ENCODE data around the gene ADIPOQ.

Gene ADIPOQ

GRCh38 chr3:186880406-186880805 is 37.9 kb downstream of the ADIPOQ start:
- Histone ChIP-seq H3K36me3 (ENCODE audit: control insufficient read depth in 2 of 2, insufficient read depth in 1 of 2, low read length in 2 of 2) (no peaks in the 10 kb centered on the region), H3K4me3 (ENCODE audit: low read depth, low read length) (no peak overlapping the region), H3K9me3 (ENCODE audit: control insufficient read depth, insufficient read depth, low read depth, low read length) (no peaks in the 10 kb centered on the region), H3K27ac (ENCODE audit: extremely low read depth, low read depth, low read length) (no peak overlapping the region), H3K4me1 (ENCODE audit: control insufficient read depth, insufficient read depth, low read length) (no peaks in the 10 kb centered on the region)
- TF ChIP-seq ZNF302 (tag by site-specific recombination; IDR thresholded peaks at IDR 0.05; ENCODE audit: low read depth) (no peak), ZNF335 (tag by site-specific recombination; conservative IDR thresholded peaks at IDR 0.05) (no peak), PRDM1 (tag by site-specific recombination; IDR thresholded peaks at IDR 0.05) (0 out of 2 replicates have a peak, but pooled peaks have one; percentile 34), ZNF692 (tag by site-specific recombination; IDR thresholded peaks at IDR 0.05) (no peak), ZFHX2 (tag by site-specific recombination; conservative IDR thresholded peaks at IDR 0.05) (no peak), ZNF747 (tag by site-specific recombination; IDR thresholded peaks at IDR 0.05) (no peak), ZNF239 (tag by site-specific recombination; IDR thresholded peaks at IDR 0.05) (no peak)
- CTCF ChIA-PET, result interaction anchor here (1.2 kb wide), 1 partner anchor 31 kb away, joined by 5 read pairs; no protein-coding TSS in a partner anchor
- POLR2A ChIA-PET, result no interaction called here

DNA sequence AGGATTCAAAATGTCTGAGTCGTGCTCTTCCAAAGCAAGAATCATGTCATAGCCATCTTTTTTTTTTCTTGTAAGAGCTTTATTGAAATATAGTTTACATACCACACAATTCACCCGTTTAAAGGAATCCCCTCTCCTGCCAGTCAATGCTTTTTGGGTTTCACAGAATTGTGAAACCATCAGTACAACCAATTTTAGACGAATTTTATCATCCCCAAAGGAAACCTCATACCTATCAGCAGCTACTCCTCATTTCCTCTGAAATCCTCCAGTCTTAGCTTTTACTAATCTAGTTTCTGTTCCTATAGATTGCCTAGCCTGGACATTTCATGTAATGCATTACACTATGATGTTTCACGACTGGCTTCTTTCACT is 39.6 kb downstream of the ADIPOQ start:
- Histone ChIP-seq H3K4me3 (ENCODE audit: low read depth, low read length) (no peak overlapping the region), H3K36me3 (ENCODE audit: control insufficient read depth in 2 of 2, insufficient read depth in 1 of 2, low read length in 2 of 2) (no peaks in the 10 kb centered on the region), H3K4me1 (ENCODE audit: control insufficient read depth, insufficient read depth, low read length) (no peaks in the 10 kb centered on the region), H3K27ac (ENCODE audit: extremely low read depth, low read depth, low read length) (no peak overlapping the region), H3K9me3 (ENCODE audit: control insufficient read depth, insufficient read depth, low read depth, low read length) (no peaks in the 10 kb centered on the region)
- CTCF ChIA-PET, result no interaction called here
- POLR2A ChIA-PET, result no interaction called here
- TF ChIP-seq, protein P1, sequence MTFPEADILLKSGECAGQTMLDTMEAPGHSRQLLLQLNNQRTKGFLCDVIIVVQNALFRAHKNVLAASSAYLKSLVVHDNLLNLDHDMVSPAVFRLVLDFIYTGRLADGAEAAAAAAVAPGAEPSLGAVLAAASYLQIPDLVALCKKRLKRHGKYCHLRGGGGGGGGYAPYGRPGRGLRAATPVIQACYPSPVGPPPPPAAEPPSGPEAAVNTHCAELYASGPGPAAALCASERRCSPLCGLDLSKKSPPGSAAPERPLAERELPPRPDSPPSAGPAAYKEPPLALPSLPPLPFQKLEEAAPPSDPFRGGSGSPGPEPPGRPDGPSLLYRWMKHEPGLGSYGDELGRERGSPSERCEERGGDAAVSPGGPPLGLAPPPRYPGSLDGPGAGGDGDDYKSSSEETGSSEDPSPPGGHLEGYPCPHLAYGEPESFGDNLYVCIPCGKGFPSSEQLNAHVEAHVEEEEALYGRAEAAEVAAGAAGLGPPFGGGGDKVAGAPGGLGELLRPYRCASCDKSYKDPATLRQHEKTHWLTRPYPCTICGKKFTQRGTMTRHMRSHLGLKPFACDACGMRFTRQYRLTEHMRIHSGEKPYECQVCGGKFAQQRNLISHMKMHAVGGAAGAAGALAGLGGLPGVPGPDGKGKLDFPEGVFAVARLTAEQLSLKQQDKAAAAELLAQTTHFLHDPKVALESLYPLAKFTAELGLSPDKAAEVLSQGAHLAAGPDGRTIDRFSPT (tag by site-specific recombination; IDR thresholded peaks at IDR 0.05), result no peak
- TF ChIP-seq IKZF3 (tag by site-specific recombination; IDR thresholded peaks at IDR 0.05) (no peak), ZNF791 (tag by site-specific recombination; IDR thresholded peaks at IDR 0.05) (no peak), GLI4 (tag by site-specific recombination; IDR thresholded peaks at IDR 0.05) (no peak), PBX3 (CRISPR knock-in tag; IDR thresholded peaks at IDR 0.05) (no peak), ZNF423 (tag by site-specific recombination; IDR thresholded peaks at IDR 0.05) (no peak)

GRCh38 chr3:186882881-186883685 is 40.6 kb downstream of the ADIPOQ start:
- H3K4me1 ChIP-seq (ENCODE audit: control insufficient read depth, insufficient read depth, low read length), result no peaks in the 10 kb centered on the region

More at GRCh38 chr3:186882881-186883685, 40.6 kb downstream of the ADIPOQ start:
- TF ChIP-seq ZNF555 (tag by site-specific recombination; conservative IDR thresholded peaks at IDR 0.05), result no peak
- 0 out of 2 replicates have a peak, but pooled peaks have one; percentile 53 for TF ChIP-seq ZNF629 (tag by site-specific recombination; IDR thresholded peaks at IDR 0.05)
- Histone ChIP-seq H3K4me3 (ENCODE audit: low read depth, low read length) (no peak overlapping the region), H3K36me3 (ENCODE audit: control insufficient read depth in 2 of 2, insufficient read depth in 1 of 2, low read length in 2 of 2) (no peaks in the 10 kb centered on the region), H3K9me3 (ENCODE audit: control insufficient read depth, insufficient read depth, low read depth, low read length) (no peaks in the 10 kb centered on the region), H3K27ac (ENCODE audit: extremely low read depth, low read depth, low read length) (no peak overlapping the region)
- POLR2A ChIA-PET, result no interaction called here
- CTCF ChIA-PET, result no interaction called here

Measured in HEK293 (cell line).